Measurements from ENCODE around the gene TRMT2B. TPM values are rescaled to one million over a fixed set of nuclear protein-coding genes. Genes with fewer than 3 reads are reported as not detected.
"Not testable (repeated sequence)": the region's sequence is repeated elsewhere in the genome, so short reads cannot be mapped to it uniquely, and the experiment has no call there.

Gene TRMT2B
- total RNA-seq, 1 donor from 2014 or later = 12.2 TPM

- H3K4me1 Mint-ChIP-seq (ENCODE audit: unreplicated experiment) = no peaks in the 10 kb centered on the region
- no peaks in the 10 kb centered on the region for H3K36me3 Mint-ChIP-seq (ENCODE audit: low read depth, unreplicated experiment)
- DNase-seq (ENCODE audit: low spot score) = no peak
- peaks cover 2% of the 10 kb centered on the region for H3K27me3 Mint-ChIP-seq (ENCODE audit: unreplicated experiment)
- no peak overlapping the region for H3K27ac Mint-ChIP-seq (ENCODE audit: unreplicated experiment)
- TF ChIP-seq CTCF (IDR thresholded peaks at IDR 0.05; ENCODE audit: unreplicated experiment) = no peak
- H3K4me3 Mint-ChIP-seq (ENCODE audit: unreplicated experiment) = no peak overlapping the region
- no peaks in the 10 kb centered on the region for H3K9me3 Mint-ChIP-seq (ENCODE audit: unreplicated experiment)
These were observed 10.3 kb upstream of the TRMT2B start for GRCh38 chrX:101062176-101062575.

GRCh38 chrX:101057093-101057714, 5.3 kb upstream of the TRMT2B start:
- no peaks in the 10 kb centered on the region for H3K36me3 Mint-ChIP-seq (ENCODE audit: low read depth, unreplicated experiment)
- H3K27ac Mint-ChIP-seq (ENCODE audit: unreplicated experiment) = no peak overlapping the region
- no peak overlapping the region for H3K4me3 Mint-ChIP-seq (ENCODE audit: unreplicated experiment)
- TF ChIP-seq CTCF (IDR thresholded peaks at IDR 0.05; ENCODE audit: unreplicated experiment) = no peak
- DNase-seq (ENCODE audit: low spot score) = no peak
- H3K9me3 Mint-ChIP-seq (ENCODE audit: unreplicated experiment) = no peaks in the 10 kb centered on the region
- no peaks in the 10 kb centered on the region for H3K27me3 Mint-ChIP-seq (ENCODE audit: unreplicated experiment)
- H3K4me1 Mint-ChIP-seq (ENCODE audit: unreplicated experiment) = no peaks in the 10 kb centered on the region

- H3K4me3 Mint-ChIP-seq (ENCODE audit: unreplicated experiment); H3K9me3 Mint-ChIP-seq (ENCODE audit: unreplicated experiment); H3K27ac Mint-ChIP-seq (ENCODE audit: unreplicated experiment); DNase-seq (ENCODE audit: low spot score); H3K36me3 Mint-ChIP-seq (ENCODE audit: low read depth, unreplicated experiment); H3K4me1 Mint-ChIP-seq (ENCODE audit: unreplicated experiment); H3K27me3 Mint-ChIP-seq (ENCODE audit: unreplicated experiment): not testable (repeated sequence)
These were observed 4.6 kb upstream of the TRMT2B start for GRCh38 chrX:101056551-101056950.

GRCh38 chrX:101051153-101051548, 760 bp downstream of the TRMT2B start:
- no peaks in the 10 kb centered on the region for H3K36me3 Mint-ChIP-seq (ENCODE audit: low read depth, unreplicated experiment)
- DNase-seq (ENCODE audit: low spot score) = no peak
- no peak for TF ChIP-seq CTCF (IDR thresholded peaks at IDR 0.05; ENCODE audit: unreplicated experiment)
- H3K4me3 Mint-ChIP-seq (ENCODE audit: unreplicated experiment) = peak overlapping the region; percentile 90
- peaks cover 1% of the 10 kb centered on the region for H3K27me3 Mint-ChIP-seq (ENCODE audit: unreplicated experiment)
- H3K9me3 Mint-ChIP-seq (ENCODE audit: unreplicated experiment) = no peaks in the 10 kb centered on the region
- peak overlapping the region; percentile 70 for H3K27ac Mint-ChIP-seq (ENCODE audit: unreplicated experiment)
- peaks cover 8% of the 10 kb centered on the region for H3K4me1 Mint-ChIP-seq (ENCODE audit: unreplicated experiment)

GRCh38 chrX:101040197-101040596, 11.7 kb downstream of the TRMT2B start:
- Mint-ChIP-seq H3K4me3 (ENCODE audit: unreplicated experiment) (no peak overlapping the region), H3K27ac (ENCODE audit: unreplicated experiment) (no peak overlapping the region), H3K27me3 (ENCODE audit: unreplicated experiment) (no peaks in the 10 kb centered on the region), H3K36me3 (ENCODE audit: low read depth, unreplicated experiment) (peaks cover 3% of the 10 kb centered on the region), H3K4me1 (ENCODE audit: unreplicated experiment) (no peaks in the 10 kb centered on the region), H3K9me3 (ENCODE audit: unreplicated experiment) (no peaks in the 10 kb centered on the region)
- TF ChIP-seq CTCF (IDR thresholded peaks at IDR 0.05; ENCODE audit: unreplicated experiment) = no peak
- no peak for DNase-seq (ENCODE audit: low spot score)
